M059J (cell line): Measurements from ENCODE around the gene TUBB4B. TPM values are rescaled to one million over a fixed set of nuclear protein-coding genes. Genes with fewer than 3 reads are reported as not detected.
"Not testable (repeated sequence)": the region's sequence is repeated elsewhere in the genome, so short reads cannot be mapped to it uniquely, and the experiment has no call there.

ENCODE experiments used
- DNase-seq: peaks from one replicate; pipeline ENCODE4 v3.0.0-alpha.2; 2012; ENCODE audit warnings: low read depth
- total RNA-seq: library from RNA; depleted of rRNA; stranded (reverse); fragments of >200 nt; shearing (Covaris generic); gene quantifications from 2 replicates; pipeline ENCODE4 v1.2.3, GENCODE V29; 2014

Gene TUBB4B
- total RNA-seq, 1 experiment from 2014 or later, result 381 TPM

- no peak for DNase-seq
These were observed 10.6 kb downstream of the TUBB4B start for GRCh38 chr9:137251490-137252268.

GRCh38 chr9:137252555-137253506 lies 11.7 kb downstream of the TUBB4B start:
- DNase-seq, result no peak

DNA sequence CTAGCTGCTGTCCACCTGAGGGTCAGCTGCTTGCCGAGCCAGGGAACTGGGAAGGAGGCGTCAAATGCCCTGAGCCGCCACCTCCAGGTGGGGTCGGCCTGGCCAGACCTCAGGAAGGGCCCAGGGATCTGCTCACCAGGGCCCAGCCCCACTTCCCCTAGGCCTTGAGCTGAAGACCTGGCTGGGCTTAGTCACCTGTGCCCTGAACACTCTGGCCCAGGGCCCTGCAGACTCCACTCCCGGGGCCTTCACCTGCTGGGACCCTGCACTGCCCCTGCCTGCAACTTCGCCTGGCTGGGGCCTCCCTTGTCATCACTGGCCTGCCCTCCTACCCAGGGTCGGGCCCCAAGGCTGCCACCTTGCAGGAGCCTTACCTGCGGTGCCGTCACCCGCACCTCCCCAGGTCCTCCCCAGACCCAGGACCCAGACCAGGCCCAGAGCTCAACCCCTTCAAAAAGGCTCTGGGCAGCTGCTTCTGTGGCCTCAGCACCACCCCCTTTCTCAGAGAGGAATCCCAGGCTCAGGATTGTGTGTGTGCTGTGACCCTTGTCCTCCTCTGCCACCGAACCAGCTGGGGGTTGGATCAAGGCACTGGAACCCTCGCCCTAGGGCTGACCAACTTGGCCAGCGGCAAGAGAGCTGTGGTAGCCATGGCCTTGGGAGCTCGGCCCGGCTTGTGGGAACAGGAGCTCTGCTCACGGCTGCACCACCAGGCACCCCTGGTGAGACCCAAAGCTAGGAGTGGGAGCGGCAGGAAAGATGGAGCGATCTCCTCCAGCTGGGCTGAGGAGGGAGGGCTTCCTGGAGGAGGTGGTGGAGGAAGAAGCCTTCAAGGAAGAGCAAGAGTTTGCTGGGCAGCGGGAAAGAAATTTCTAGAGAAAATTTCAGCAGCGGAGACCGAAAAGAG lies 12.9 kb downstream of the TUBB4B start:
- peak; percentile 26 for DNase-seq

- DNase-seq, result peak; percentile 83
These were observed 13.7 kb downstream of the TUBB4B start, which contains the start of gene NELFB for GRCh38 chr9:137254624-137255447. Gene NELFB, plus strand, starts transcription at chr9:137255327.

DNA sequence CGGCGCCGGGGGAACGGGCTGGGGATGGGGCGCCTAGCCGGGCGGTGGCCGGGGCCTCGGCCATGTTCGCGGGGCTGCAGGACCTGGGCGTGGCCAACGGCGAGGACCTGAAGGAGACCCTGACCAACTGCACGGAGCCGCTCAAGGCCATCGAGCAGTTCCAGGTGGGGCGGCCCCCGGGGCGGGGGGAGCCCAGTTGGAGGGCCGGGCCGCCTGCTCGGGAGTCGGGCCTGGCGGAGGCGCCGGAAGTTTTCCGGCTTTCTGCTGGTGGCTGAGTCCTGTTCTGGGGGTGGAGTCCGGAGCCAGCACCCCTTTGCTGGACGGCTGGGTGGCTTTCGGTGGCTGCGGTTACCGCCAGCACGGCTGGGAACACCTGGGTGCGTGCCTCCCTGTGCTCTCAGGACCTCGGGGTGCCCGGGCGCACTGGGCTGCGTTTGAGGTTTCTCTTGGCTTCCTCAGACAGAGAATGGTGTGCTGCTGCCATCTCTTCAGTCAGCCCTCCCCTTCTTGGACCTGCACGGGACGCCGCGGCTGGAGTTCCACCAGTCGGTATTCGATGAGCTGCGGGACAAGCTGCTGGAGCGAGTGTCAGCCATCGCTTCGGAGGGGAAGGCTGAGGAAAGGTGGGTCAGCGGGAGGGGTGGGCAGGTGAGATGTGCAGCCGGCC lies 14.5 kb downstream of the TUBB4B start:
- DNase-seq, result peak; percentile 42

DNA sequence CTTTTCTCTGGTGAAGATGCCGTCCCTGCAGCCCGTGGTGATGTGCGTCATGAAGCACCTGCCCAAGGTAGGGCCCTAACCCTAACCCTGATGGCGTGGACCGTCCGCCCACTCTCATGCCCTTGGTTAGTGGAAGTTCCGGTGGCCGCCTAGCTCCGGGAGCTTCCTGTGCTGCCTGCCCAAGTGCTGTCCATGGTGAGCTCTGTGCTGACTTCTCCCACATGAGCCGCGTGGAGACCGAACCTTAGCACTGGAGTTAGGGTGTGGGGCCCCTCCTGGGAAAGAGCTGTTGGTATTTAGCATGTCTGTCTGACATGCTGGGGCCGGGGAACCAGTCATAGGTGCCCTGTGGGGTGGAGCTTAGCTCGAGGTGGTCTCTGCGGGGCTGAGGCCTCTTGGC lies 15.3 kb downstream of the TUBB4B start:
- no peak for DNase-seq

DNA sequence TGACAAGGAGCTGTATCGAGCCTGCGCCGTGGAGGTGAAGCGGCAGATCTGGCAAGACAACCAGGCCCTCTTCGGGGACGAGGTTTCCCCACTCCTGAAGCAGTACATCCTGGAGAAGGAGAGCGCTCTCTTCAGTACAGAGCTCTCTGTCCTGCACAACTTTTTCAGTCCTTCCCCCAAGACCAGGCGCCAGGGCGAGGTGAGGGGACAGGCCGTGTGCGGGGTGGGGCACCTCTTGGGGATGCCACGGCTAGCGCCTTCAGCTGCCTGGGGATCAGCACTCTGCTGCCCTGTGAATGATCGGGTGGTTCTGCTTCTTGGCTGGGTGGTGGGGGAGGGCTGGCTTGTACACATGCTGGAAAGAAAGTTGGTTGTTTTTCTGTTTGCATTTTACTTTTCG lies 15.8 kb downstream of the TUBB4B start:
- no peak for DNase-seq

DNA sequence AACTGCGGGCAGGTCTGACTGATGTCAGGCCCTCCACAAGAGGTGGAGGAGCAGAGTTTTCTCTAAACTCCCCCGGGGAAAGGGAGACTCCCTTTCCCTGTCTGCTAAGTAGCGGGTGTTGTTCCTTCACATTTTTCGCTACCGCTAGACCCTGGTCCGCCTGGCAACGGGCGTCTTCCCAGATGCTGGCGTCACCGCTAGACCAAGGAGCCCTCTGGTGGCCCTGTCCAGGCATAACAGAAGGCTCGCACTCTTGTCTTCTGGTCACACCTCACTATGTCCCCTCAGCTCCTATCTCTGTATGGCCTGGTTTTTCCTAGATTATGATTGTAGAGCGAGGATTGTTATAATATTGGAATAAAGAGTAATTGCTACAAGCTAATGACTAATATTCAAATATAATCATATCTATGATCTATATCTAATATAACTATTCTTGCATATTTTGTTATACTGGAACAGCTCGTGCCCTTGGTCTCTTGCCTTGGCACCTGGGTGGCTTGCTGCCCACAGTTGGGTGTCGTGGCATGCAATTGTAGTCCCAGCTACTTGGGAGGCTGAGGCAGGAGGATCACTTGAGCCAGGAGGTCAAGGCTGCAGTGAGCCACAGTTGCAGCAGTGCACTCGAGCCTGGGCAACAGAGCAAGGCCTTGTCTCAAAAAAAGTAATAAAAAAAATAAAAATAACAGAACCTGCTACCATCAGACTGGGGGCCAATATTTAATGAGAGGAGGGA lies 21.3 kb downstream of the TUBB4B start:
- DNase-seq, result not testable (repeated sequence)

- DNase-seq, result no peak
These were observed 21.8 kb downstream of the TUBB4B start for GRCh38 chr9:137262909-137263285.

GRCh38 chr9:137263506-137263905 lies 22.4 kb downstream of the TUBB4B start:
- DNase-seq, result no peak

GRCh38 chr9:137264067-137264466 lies 23.0 kb downstream of the TUBB4B start:
- no peak for DNase-seq

DNA sequence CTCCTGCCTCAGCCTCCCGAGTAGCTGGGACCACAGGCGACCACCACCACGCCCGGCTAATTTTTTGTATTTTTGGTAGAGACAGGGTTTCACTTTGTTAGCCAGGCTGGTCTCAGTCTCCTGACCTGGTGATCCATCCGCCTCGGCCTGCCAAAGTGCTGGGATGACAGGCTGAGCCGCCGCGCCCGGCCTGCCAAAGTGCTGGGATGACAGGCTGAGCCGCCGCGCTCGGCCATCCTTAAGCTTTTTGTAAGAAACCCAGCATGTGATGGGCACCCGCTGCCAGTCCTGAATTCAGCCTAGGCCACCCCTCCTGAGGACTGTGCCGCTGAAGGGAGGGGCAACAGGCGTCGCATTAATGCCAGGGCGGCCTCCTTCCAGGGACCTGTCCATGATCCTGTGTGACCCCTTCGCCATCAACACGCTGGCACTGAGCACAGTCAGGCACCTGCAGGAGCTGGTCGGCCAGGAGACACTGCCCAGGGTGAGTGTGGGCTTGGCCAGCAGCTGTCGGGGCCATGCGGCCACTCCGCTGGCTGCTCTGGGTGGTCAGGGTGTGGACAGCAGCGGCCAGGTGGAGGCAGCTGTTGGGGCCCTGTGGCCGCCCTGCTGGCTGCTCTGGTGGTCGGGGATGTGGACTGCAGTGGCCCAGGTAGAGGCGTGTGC lies 24.5 kb downstream of the TUBB4B start:
- no peak for DNase-seq

GRCh38 chr9:137266162-137266527 lies 25.1 kb downstream of the TUBB4B start:
- DNase-seq, result no peak

- no peak for DNase-seq
These were observed 25.7 kb downstream of the TUBB4B start for GRCh38 chr9:137266585-137267453.

DNA sequence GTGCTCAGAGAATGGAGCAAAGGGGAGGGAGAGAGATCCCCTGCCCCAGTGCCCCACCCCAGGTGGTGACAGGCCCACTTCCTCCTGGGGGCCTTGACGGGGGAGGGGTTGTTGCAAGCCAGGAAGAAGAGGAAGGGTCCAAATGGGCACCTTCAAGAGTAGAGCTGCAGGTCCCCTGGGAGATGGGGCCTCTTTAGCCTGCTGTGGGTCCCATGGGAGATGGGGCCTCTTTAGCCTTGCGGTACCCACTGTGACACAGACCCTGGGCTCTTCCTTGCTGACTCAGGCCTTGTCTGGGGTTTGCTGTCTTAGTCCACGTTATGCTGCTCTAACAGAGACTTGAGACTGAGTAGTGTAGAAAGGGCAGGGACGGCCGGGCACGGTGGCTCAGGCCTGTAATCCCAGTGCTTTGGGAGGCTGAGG lies 26.9 kb downstream of the TUBB4B start:
- no peak for DNase-seq

GRCh38 chr9:137268538-137269201 lies 27.6 kb downstream of the TUBB4B start:
- no peak for DNase-seq

DNA sequence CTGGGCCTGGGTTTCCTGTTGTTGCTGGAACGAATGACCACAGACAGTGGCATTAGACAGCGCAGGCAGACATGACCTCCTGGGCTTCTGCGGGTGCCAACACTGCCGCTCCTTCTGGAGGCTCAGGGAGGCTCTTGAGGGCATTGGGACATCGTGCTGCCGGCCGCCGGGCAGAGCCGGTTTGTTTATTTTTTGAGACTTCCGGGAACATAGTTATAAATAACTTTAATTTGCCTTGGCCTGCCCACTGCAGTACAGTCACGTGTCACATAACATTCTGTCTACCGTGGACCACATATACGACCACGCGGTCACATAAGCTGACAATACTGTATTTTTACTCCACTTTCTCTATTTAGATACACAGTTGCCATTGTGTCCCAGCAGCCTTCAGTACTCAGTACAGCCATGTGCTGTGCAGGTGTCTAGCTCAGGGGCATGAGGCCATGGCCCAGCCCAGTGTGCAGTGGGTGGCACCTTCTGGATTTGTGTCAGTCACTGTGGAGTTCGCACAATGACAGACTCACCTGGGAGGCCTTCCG lies 28.2 kb downstream of the TUBB4B start:
- no peak for DNase-seq
